DMS79 treated with DMSO at 0.1 percent for 48 hours (cell line): Measurements from ENCODE around the gene TRPC4.

Source experiments
- DNase-seq: peaks from one replicate; lab custom pipeline; 2025; lab: John Stamatoyannopoulos, UW

Gene TRPC4

GRCh38 chr13:37716420-37717195 is 153.0 kb downstream of the TRPC4 start:
- no peak for DNase-seq

DNA sequence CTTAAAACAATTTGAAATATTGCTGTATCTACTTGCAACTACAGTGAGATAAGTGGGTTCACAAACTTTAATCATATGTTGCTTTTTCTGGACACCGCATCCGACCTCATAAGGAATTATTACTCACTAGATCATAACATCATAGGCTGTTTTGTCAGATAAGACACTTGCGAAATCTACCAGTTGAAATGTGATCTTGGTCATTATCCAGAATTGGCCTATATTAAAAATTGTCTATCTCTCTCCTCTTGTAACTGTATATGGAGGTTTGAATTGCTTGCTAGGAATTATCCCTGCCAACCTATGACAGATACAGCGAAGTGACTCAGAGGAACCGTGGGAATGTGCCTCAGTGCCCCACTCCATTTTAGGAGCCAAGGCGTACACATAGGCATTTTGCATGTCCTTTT is 154.0 kb downstream of the TRPC4 start:
- no peak for DNase-seq

DNA sequence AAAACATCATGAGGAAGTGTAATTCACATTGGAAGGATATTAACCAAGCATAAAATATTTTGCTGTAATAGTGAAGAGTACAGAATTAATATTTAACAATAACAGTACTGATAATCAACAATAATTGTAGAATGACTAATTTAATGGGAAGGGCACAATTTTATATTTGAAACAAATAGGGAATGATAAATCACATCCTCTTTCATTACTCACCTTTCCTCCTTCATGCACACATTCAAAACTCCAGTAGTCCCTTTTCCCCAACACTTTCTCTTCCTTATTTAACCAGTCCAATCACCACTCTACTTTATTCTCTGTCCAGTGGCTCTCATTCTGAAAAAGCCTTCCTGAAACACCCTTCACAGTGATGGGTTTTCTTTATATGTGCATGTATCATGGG is 160.3 kb downstream of the TRPC4 start:
- DNase-seq, result no peak

DNA sequence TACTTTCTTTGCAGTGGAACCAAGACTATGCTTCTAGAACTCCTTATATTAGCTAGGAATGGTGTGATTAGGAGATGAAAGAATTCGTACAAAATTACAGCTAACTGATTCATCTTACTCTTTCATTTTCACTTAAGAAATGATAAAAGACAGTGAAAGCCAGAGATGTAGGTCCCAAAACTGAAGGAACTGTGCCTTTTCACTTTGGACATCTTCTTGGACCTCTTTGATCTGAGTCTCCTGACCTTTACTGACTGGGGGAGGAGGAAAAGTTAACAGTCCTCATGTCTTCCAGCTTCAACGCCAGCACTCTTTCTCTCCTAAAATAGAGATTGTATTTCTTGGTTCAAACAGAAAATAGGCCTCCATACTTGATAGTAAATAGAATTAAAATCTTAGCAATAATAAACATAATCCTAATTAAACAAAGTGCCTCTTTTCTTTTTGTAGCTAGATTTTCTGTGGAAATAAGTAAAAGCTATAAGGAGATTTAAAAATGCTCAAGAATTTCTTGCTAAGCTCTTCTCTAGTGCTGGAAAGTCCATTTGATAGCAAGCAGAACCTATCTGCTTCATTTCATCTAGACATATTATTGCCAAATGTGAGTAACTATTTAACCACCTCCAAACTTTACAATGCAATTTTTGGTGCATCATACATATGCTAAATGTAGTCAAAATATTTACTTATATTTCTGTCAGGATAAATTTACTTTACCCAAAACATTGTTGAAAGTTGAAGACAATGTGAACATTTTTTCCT is 161.7 kb downstream of the TRPC4 start:
- DNase-seq, result no peak

DNA sequence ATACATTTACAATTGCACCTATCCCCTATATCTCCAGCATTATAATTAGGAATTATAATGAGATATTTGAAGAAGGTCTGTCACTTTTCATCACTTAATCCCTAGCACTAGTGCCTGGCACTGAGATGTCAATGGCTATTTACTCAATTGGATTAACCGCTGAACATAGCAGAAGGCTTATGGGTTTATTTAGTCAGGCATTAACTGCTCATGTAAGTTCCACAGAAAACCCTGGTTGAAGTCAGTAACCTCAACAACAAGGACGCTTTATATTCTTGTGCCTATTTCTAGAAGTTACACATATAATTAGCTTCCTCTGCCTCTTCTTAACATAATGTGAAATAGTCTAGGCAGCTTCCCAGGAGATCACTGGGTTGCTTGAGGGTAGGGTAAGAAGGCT is 163.5 kb downstream of the TRPC4 start:
- DNase-seq, result no peak

DNA sequence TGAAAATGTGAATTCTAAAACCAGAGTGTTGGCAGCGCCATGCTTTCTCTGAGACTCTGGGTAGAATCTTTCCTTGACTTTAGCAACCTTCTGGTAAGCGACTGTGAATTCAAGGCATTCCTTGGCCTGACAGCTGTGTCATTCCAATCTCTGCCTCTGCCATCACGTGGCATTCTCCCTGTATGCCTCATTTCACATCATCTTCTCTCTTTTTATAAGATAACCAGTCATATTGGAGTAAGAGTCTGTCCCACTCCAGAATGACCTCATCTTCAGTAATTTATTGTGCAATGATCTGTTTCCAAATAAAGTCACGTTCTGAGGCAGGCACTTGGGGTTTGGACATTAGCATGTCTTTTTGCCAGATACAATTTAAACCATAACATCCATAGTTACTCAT is 167.6 kb downstream of the TRPC4 start:
- no peak for DNase-seq

GRCh38 chr13:37701306-37701705 is 168.3 kb downstream of the TRPC4 start:
- DNase-seq, result no peak

- no peak for DNase-seq
These were observed 168.7 kb downstream of the TRPC4 start for GRCh38 chr13:37700887-37701286.

DNA sequence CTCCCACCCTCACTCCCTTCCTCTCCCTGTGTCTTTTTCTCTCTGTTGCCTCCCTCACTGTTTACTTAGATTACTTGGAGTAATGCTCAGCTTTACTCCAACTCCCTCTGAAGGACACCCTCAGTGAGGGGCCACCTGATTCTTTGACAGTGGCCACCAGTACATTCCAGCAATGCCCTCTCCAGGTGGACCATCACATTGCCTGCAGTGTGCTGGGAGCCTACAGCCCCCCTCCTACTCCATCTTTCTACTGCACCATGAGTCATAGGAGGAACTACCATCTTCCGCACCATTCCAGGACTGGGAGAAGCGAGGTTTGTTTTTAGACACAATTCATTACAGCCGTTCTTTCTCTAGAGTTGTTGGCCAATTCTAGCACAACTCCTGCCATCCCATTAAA is 174.4 kb downstream of the TRPC4 start:
- no peak for DNase-seq

GRCh38 chr13:37690361-37690760 is 179.2 kb downstream of the TRPC4 start:
- no peak for DNase-seq

GRCh38 chr13:37686501-37686900 is 183.1 kb downstream of the TRPC4 start:
- no peak for DNase-seq

- no peak for DNase-seq
These were observed 184.4 kb downstream of the TRPC4 start for GRCh38 chr13:37685206-37685605.

GRCh38 chr13:37682496-37682895 is 187.1 kb downstream of the TRPC4 start:
- no peak for DNase-seq

DNA sequence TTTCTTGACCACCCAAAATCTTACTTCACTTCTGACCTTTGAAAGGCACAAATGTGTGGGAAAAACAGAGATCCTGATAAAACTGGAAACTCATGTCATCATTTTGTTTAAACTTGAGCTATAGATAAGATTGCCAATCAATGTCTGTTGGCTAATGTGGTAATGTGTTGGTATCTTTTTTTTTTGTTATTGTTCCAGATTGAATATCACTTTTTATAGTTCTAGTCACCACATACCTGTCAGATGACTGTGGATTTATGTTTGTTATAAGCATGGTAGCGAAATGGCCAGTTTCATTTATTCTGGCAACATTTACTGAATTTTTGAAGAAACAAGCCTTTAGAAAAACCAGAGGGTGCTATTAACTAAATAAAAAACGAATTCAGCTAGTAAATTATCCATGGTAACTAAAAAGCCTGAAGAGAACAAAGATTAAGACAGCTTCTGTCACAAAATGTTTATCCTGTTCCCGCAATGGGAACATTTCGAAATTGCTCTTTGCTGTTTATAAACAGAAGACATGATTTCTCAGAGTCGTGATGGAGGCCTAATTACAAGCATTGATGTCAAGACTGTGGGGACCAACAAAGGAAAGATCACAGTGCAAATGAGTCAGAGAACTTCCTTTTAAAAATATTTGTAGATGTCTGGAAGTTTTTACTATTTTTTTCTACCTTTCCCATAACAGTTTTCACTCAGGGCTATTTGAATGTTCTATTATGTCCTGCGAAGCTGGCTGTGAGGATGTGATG is 188.1 kb downstream of the TRPC4 start:
- DNase-seq, result no peak

DNA sequence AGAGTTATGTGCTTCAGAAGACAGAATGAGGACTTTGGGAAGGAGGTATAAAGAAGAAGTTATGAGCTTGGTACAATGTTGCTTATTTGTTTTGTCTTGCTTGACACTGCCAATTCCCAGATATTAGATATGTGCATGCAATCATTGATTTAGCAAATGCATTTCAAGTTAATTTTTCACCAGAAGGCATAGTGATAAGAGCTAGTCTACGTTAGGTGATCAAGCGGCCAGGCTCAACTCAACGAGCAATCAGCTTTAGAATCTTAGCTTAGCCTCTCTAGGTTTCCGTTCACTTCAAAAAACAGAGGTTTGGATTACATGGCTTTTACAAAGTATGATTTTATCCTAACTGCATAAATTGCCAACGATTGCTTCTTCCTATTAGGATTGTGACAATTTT is 189.4 kb downstream of the TRPC4 start:
- DNase-seq, result no peak

- no peak for DNase-seq
These were observed 190.5 kb downstream of the TRPC4 start for GRCh38 chr13:37679043-37679442.

GRCh38 chr13:37669845-37670244 is 199.7 kb downstream of the TRPC4 start:
- no peak for DNase-seq

DNA sequence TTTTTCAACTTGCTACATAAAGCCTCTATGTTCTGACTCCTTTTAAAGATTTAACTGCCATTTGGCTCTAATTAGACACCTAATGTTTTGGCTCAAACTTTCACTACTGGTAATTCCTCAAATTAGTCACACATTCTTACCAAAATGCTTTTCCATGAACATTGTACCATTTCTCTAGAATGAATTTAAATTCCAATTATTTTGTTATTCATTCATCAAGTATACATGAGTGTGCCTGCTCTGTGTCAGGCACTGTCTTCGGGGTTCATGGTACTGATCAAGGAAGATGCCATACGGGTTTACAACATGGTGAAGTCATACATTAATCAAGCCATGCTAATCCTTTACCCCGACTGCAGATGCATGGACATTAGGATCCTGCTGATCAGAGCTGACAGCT is 201.9 kb downstream of the TRPC4 start:
- DNase-seq, result no peak

- DNase-seq, result no peak
These were observed 203.5 kb downstream of the TRPC4 start for GRCh38 chr13:37666036-37666435.

DNA sequence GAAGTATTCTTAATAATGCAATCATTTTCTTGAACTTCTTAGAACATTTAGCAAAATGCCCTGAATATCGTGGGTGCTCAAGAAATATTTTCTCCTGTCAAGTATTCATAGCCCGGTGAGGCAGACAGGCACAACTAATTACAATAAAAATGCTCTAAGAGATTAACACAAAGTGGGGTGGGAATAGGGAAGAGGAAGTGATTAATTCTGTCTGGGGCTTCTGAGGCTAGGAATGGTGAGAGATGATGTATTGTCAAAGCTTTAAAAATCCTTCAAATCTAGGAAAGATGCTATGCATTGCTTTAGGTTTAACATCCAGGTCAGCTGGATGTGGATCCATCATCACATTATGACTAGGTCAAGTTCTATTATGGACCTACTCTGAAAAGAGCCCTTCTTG is 204.2 kb downstream of the TRPC4 start:
- DNase-seq, result no peak

DNA sequence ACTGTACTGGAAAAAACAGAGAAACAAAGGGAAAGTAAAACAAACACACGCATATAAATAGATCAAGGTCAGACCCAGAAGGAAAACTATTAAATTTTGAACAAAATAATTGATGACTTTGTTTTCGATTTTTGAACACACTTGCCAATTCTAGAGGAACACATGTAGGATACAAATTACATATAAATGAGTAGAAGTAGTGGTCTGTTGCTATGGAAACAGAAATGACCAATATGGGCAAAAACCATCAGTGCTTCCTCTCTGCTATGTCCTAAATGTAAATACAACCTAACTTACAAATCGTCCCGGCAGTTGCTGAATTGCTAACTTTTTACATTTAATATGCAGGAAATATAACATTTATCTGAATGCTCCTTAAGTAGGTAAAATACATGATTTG is 205.8 kb downstream of the TRPC4 start:
- no peak for DNase-seq

- no peak for DNase-seq
These were observed 206.9 kb downstream of the TRPC4 start for GRCh38 chr13:37662624-37663023.

GRCh38 chr13:37657956-37658355 is 211.6 kb downstream of the TRPC4 start:
- no peak for DNase-seq
